ENCODE results near the gene MAJIN. TPM values are rescaled to one million over a fixed set of nuclear protein-coding genes. Genes with fewer than 3 reads are reported as not detected.

MAJIN gene
- total RNA-seq, 1 experiment from 2014 or later, result not detected

DNA sequence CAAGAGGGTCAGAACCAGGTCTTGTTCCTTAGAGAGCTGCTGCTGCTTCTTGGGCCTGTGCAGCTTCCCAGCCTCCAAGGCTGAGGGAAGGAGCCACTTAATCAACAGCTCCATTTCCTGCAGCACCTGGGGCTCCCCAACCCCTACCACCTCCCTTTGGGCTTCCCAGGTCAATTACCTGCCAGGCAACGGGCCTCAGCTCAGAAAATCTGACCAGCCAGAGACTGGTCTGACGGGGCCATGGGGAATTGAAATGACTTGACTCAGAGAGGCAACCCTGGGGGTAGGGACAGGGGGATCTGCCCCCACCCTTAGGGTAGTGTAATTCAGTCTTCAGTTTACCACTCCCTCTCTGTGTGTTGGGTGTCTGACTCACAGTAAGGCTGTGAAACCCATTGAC, 4.7 kb upstream of the MAJIN start:
- no peak for DNase-seq
- ChIA-PET POLR2A (no interaction called here), CTCF (no interaction called here)
- no peaks in the 10 kb centered on the region for H3K9me3 ChIP-seq
- no peaks in the 10 kb centered on the region for H3K27me3 ChIP-seq (replicated peaks; ENCODE audit: control insufficient read depth, insufficient read depth, low read length)
- intact Hi-C loops (cut with micrococcal nuclease; ENCODE audit: unreplicated experiment), result no loop called here
- H3K4me3 ChIP-seq (ENCODE audit: low read depth, low read length), result no peak overlapping the region
- H3K4me1 ChIP-seq, result no peaks in the 10 kb centered on the region
- no peaks in the 10 kb centered on the region for H3K4me1 Mint-ChIP-seq (ENCODE audit: low read depth, unreplicated experiment)
- no peaks in the 10 kb centered on the region for H3K36me3 Mint-ChIP-seq (ENCODE audit: insufficient read depth, unreplicated experiment)
- BruUV-seq (replicated peaks), result no TSS peak
- TF ChIP-seq, protein P1, sequence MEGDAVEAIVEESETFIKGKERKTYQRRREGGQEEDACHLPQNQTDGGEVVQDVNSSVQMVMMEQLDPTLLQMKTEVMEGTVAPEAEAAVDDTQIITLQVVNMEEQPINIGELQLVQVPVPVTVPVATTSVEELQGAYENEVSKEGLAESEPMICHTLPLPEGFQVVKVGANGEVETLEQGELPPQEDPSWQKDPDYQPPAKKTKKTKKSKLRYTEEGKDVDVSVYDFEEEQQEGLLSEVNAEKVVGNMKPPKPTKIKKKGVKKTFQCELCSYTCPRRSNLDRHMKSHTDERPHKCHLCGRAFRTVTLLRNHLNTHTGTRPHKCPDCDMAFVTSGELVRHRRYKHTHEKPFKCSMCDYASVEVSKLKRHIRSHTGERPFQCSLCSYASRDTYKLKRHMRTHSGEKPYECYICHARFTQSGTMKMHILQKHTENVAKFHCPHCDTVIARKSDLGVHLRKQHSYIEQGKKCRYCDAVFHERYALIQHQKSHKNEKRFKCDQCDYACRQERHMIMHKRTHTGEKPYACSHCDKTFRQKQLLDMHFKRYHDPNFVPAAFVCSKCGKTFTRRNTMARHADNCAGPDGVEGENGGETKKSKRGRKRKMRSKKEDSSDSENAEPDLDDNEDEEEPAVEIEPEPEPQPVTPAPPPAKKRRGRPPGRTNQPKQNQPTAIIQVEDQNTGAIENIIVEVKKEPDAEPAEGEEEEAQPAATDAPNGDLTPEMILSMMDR (IDR thresholded peaks at IDR 0.05; ENCODE audit: insufficient read depth in 1 of 2, low read depth in 1 of 2, low read length in 1 of 2, severe bottlenecking in 1 of 2, unreplicated experiment in 1 of 2), result no peak
- H3K9me3 Mint-ChIP-seq (ENCODE audit: unreplicated experiment), result no peaks in the 10 kb centered on the region
- peaks cover 7% of the 10 kb centered on the region for H3K27me3 Mint-ChIP-seq (ENCODE audit: insufficient read depth, unreplicated experiment)
- H3K36me3 ChIP-seq (ENCODE audit: control insufficient read depth, insufficient read depth, low read length), result no peaks in the 10 kb centered on the region
- H3K4me3 Mint-ChIP-seq (ENCODE audit: unreplicated experiment), result no peak overlapping the region
- H3K27ac Mint-ChIP-seq (ENCODE audit: unreplicated experiment), result no peak overlapping the region

DNA sequence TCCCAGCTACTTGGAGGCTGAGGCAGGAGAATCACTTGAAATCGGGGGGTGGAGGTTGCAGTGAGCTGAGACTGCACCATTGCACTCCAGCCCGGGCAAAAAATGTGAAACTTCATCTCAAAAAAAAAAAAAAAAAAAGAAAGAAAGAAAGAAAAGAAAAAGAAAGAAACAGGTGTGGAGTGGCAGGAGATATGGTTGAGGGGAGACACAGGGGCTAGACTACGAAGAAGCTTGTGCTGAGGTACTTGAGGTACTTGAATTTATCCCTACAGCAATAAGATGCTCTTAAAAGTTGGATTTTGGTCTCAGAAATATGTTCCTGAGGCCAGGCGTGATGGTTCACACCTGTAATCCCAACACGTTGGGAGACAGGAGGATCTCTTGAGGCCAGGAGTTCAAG, 2.2 kb upstream of the MAJIN start:
- H3K4me3 Mint-ChIP-seq (ENCODE audit: unreplicated experiment), result no peak overlapping the region
- TF ChIP-seq, protein P1 (IDR thresholded peaks at IDR 0.05; ENCODE audit: insufficient read depth in 1 of 2, low read depth in 1 of 2, low read length in 1 of 2, severe bottlenecking in 1 of 2, unreplicated experiment in 1 of 2), result no peak
- Histone ChIP-seq H3K4me3 (ENCODE audit: low read depth, low read length) (no peak overlapping the region), H3K4me1 (no peaks in the 10 kb centered on the region), H3K27me3 (replicated peaks; ENCODE audit: control insufficient read depth, insufficient read depth, low read length) (no peaks in the 10 kb centered on the region), H3K36me3 (ENCODE audit: control insufficient read depth, insufficient read depth, low read length) (no peaks in the 10 kb centered on the region), H3K9me3 (no peaks in the 10 kb centered on the region)
- H3K36me3 Mint-ChIP-seq (ENCODE audit: insufficient read depth, unreplicated experiment), result no peaks in the 10 kb centered on the region
- H3K27ac Mint-ChIP-seq (ENCODE audit: unreplicated experiment), result no peak overlapping the region
- H3K9me3 Mint-ChIP-seq (ENCODE audit: unreplicated experiment), result no peaks in the 10 kb centered on the region
- no peaks in the 10 kb centered on the region for H3K27me3 Mint-ChIP-seq (ENCODE audit: insufficient read depth, unreplicated experiment)
- no peaks in the 10 kb centered on the region for H3K4me1 Mint-ChIP-seq (ENCODE audit: low read depth, unreplicated experiment)
- intact Hi-C loops (cut with micrococcal nuclease; ENCODE audit: unreplicated experiment), result no loop called here
- POLR2A ChIA-PET, result interaction anchor here (0.7 kb wide), 1 partner anchor 163 kb away, joined by 5 read pairs; no protein-coding TSS in a partner anchor
- CTCF ChIA-PET, result interaction anchor here (0.6 kb wide), 1 partner anchor 17 kb away, joined by 3 read pairs; no protein-coding TSS in a partner anchor
- DNase-seq, result no peak
- BruUV-seq (replicated peaks), result no TSS peak

DNA sequence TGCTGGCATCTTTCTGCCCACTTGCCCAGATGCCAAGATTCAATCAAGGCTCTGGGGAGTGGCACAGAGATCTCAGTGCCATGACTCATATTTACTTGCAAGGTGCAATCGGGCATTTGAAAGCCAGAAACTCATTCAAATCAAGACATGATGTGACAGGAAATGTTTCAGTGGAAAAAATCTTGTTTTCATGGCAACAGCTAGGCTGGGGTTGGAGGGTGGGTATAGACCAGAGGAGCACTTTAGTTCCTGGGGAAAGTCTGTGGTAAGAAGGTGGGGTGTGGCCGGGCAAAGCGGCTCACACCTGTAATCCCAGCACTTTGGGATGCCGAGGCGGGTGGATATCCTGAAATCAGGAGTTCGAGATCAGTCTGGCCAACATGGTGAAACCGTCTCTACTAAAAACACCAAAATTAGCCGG, 1.2 kb downstream of the MAJIN start:
- intact Hi-C loops (cut with micrococcal nuclease; ENCODE audit: unreplicated experiment), result no loop called here
- Histone ChIP-seq H3K4me1 (no peaks in the 10 kb centered on the region), H3K27me3 (replicated peaks; ENCODE audit: control insufficient read depth, insufficient read depth, low read length) (no peaks in the 10 kb centered on the region), H3K9me3 (no peaks in the 10 kb centered on the region), H3K36me3 (ENCODE audit: control insufficient read depth, insufficient read depth, low read length) (no peaks in the 10 kb centered on the region), H3K4me3 (ENCODE audit: low read depth, low read length) (no peak overlapping the region)
- Mint-ChIP-seq H3K4me1 (ENCODE audit: low read depth, unreplicated experiment) (no peaks in the 10 kb centered on the region), H3K27me3 (ENCODE audit: insufficient read depth, unreplicated experiment) (no peaks in the 10 kb centered on the region), H3K4me3 (ENCODE audit: unreplicated experiment) (no peak overlapping the region), H3K9me3 (ENCODE audit: unreplicated experiment) (no peaks in the 10 kb centered on the region), H3K36me3 (ENCODE audit: insufficient read depth, unreplicated experiment) (no peaks in the 10 kb centered on the region), H3K27ac (ENCODE audit: unreplicated experiment) (no peak overlapping the region)
- ChIA-PET CTCF (interaction anchor here (0.6 kb wide), 1 partner anchor 18 kb away, joined by 4 read pairs; no protein-coding TSS in a partner anchor), POLR2A (no interaction called here)
- no peak for DNase-seq
- TF ChIP-seq, protein P1 (IDR thresholded peaks at IDR 0.05; ENCODE audit: insufficient read depth in 1 of 2, low read depth in 1 of 2, low read length in 1 of 2, severe bottlenecking in 1 of 2, unreplicated experiment in 1 of 2), result no peak
- BruUV-seq (replicated peaks), result no TSS peak
